Large intestine (tissue), 3 donors: ENCODE measurements around the gene CIAO2A. TPM values are rescaled to one million over a fixed set of nuclear protein-coding genes. Genes with fewer than 3 reads are reported as not detected.
A peak's percentile ranks its signal among the peaks of the same experiment; 100 is the strongest.

Experiments
- DNase-seq, 2 donors: peaks; one replicate each; pipeline versions ENCODE4 v3.0.0 to v3.0.0-alpha.2; 2013
- H3K27ac ChIP-seq: one replicate; pipeline ENCODE4 v1.5.1; 2013; ENCODE audit warnings: low read length
- H3K27me3 ChIP-seq: 2 replicates; pipeline ENCODE4 v1.6.1; 2013; ENCODE audit warnings: low read length; ENCODE audit not compliant: control insufficient read depth, insufficient read depth
- H3K36me3 ChIP-seq: 2 replicates; pipeline ENCODE4 v1.6.1; 2013; ENCODE audit warnings: low read length; ENCODE audit not compliant: control insufficient read depth, insufficient read depth
- H3K4me1 ChIP-seq: one replicate; pipeline ENCODE4 v1.6.1; 2013; ENCODE audit warnings: low read length; ENCODE audit not compliant: control insufficient read depth, insufficient read depth
- H3K4me3 ChIP-seq: one replicate; pipeline ENCODE4 v1.5.1; 2013; ENCODE audit warnings: low read length
- H3K9me3 ChIP-seq: one replicate; pipeline ENCODE4 v1.6.1; 2013; ENCODE audit warnings: mild to moderate bottlenecking, low read depth, low read length, moderate library complexity; ENCODE audit not compliant: control insufficient read depth
- WGBS: methylation state at CpG from one replicate; pipeline ENCODE4 v1.1.5; 2013; ENCODE audit warnings: low lambda C conversion rate; ENCODE audit not compliant: insufficient coverage; 5-methylcytosine and 5-hydroxymethylcytosine counted together
- polyA plus RNA-seq: library from polyadenylated mRNA; unstranded; fragments of 120-200 nt; gene quantifications from one replicate; pipeline ENCODE4 v1.2.1, GENCODE V29; 2013

CIAO2A gene
- polyA plus RNA-seq, 1 donor: 99.9 TPM

DNA sequence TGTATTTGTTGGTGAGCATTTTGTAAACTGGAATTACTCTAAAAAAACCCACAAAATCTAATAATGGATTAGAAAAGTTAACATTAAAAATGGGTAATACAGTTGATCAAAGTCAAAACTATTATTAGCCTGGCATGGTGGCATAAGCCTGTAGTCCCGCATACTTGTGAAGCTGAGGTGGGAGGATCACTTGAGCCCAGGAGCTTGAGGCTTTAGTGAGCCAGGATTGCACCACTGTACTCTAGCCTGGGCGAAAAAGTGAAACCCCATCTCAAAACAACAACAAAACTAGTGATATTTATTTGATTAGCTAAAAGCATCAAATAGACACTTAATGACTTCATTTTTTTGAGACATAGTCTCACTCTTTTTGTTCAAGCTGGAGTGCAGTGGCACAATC lies 5.7 kb upstream of the CIAO2A start:
- Histone ChIP-seq H3K4me1 (peaks cover 11% of the 10 kb centered on the region), H3K4me3 (no peak overlapping the region), H3K9me3 (no peaks in the 10 kb centered on the region), H3K36me3 (no peaks in the 10 kb centered on the region), H3K27me3 (no peaks in the 10 kb centered on the region), H3K27ac (no peak overlapping the region)
- DNase-seq: no peak
- WGBS: no CpG with 5 or more reads among the region's 2 CpGs

DNA sequence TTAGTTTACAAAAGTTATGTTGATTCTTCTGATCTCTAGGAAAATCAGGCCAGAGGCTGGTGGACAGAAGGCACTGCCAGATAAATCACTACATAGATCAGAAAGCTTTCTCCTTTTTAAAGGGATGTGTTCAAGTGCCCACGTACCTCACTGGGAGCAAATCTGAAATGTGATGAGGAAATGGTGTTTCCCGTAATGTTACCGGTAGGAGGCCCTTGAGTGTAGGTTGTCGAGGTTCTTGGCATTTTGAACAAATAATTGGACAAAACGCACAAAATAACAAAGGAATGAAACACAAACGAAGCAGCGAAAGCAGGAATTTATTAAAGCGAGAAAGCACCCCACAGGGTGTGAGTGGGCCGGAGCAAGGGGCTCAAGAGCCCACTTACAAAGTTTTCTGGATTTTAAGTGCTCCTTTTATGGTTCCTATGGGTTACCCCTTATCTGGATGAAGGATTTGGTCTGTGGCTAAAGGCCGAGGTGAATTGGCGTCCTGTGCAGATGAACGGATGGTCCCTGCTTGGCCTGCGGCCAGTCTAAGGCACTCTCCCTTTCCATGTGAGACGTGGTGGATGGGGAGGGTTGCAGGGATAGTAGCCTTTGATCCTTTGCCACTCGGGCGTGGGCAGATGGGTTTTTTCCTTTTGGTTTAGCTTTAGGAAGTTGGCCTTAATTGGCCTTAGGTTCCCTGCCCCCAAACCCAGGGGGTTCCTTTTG lies 3.2 kb upstream of the CIAO2A start:
- DNase-seq: peak in 1 of 2 donors; percentile 25
- Histone ChIP-seq H3K27me3 (no peaks in the 10 kb centered on the region), H3K9me3 (no peaks in the 10 kb centered on the region), H3K27ac (peak overlapping the region; percentile 78), H3K36me3 (no peaks in the 10 kb centered on the region), H3K4me3 (peak overlapping the region; percentile 89), H3K4me1 (peaks cover 16% of the 10 kb centered on the region)
- 0% methylated on average over 1 of the region's 16 CpGs for WGBS

DNA sequence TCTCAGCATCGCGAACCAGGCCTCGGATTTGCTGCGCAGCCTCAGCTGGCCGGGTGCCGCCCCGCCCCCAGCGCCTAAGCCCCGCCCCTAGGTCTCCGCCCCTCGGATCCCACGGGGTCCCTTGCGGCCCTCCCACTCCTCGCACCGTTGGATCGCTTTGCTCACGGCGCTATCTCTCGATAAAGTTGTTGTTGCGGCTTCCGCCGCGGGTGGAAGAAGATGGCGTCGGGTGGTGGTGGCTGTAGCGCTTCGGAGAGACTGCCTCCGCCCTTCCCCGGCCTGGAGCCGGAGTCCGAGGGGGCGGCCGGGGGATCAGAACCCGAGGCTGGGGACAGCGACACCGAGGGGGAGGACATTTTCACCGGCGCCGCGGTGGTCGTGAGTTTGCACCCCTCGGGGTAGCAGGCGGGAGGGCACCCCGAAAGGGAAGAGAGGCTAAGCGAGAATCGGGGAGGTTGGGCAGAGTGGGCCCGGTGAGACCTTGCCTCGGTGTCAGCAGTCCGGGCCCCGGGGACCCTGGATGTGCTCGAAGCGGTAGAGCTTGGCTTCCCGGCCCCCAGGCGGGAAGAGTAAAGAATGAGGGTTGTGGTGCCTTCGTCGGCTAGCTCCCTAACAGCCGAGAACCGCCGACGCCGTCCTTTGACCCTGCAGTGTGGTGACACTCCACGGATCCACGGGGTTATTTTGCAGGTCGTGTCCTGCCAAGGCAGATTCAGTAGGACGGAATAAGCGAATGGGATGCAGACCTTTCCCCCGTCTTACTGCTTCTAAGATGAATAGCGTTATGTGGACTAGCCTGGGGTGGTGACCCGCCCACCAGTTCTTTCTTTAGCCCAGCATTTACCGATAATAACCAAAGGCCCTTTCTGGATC lies 2.4 kb upstream of the CIAO2A start, which contains the start of gene SNX1:
Gene SNX1, plus strand, starts transcription at position 188 of the 873 bp plus-strand sequence. Its CDS starts 32 bp downstream, at position 220.
- Histone ChIP-seq H3K4me1 (peaks cover 16% of the 10 kb centered on the region), H3K9me3 (no peaks in the 10 kb centered on the region), H3K27ac (peak within 1 kb of the TSS; percentile 78), H3K4me3 (peak within 1 kb of the TSS; percentile 89), H3K36me3 (no peaks in the 10 kb centered on the region), H3K27me3 (no peaks in the 10 kb centered on the region)
- WGBS: 0% methylated on average over 1 of the region's 70 CpGs
- peak; percentile 93 for DNase-seq

DNA sequence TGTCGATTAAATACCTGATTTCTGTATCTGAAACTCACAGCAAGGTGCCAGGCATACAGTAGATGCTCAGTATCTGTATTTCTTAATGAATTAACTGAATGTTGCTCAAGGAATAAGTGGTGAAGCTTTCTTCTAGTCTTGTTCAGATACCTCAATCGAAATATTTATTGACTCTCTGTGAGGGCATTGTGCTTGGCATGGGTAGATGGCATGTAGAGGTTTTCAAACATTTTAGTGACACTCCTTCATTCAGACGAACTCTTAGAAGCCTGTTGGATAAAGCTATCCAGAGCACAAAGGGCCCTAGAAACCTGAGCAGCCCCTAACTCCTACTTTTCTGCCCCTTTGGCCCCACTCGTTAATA lies 1.8 kb upstream of the CIAO2A start:
- Histone ChIP-seq H3K36me3 (no peaks in the 10 kb centered on the region), H3K27ac (peak overlapping the region; percentile 78), H3K4me1 (peaks cover 16% of the 10 kb centered on the region), H3K27me3 (no peaks in the 10 kb centered on the region), H3K9me3 (no peaks in the 10 kb centered on the region), H3K4me3 (peak overlapping the region; percentile 89)
- no peak for DNase-seq
- WGBS: 100% methylated on average over 1 of the region's 4 CpGs

DNA sequence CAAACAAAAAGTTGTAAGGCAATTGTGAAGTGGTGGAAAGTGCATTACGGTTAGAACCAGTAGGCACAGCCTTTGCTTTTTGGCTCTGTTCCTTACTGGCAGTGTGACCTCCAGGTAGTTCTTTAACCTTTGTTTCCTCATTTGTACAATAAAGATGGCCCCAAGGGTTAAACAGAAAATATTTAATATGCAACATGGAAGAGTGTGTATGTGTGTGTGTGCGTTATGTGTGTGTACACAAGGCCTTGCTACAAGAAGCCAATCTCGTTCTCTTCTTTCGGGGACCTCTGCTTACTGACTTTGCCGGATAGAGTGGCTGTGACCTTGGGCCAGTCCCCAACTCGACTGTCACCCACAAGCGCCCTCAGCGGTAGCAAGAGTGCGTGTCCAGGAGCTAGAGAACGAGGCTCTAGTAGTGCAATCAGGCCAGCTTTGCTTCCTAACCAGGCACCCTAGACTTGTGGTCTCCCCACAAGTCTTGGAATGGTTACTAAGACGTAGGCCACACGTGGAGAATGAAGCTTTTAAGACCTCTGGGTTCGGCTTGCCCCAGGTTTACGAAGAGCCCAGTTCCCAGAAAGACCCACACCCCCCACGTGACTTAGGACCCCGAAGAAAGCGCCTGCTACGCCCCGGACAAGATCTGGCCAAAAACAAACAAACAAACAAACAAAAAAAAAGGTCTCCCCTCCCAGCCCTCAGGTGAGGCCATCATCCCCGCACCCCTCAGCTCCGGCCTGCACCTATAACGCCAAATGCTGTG lies 593 bp downstream of the CIAO2A start:
- Histone ChIP-seq H3K4me1 (peaks cover 16% of the 10 kb centered on the region), H3K27ac (peak overlapping the region; percentile 73), H3K27me3 (no peaks in the 10 kb centered on the region), H3K9me3 (no peaks in the 10 kb centered on the region), H3K4me3 (peak overlapping the region; percentile 66), H3K36me3 (peaks cover 10% of the 10 kb centered on the region)
- peak; percentile 33 to 66 for DNase-seq
- 20% methylated on average over 1 of the region's 22 CpGs for WGBS

DNA sequence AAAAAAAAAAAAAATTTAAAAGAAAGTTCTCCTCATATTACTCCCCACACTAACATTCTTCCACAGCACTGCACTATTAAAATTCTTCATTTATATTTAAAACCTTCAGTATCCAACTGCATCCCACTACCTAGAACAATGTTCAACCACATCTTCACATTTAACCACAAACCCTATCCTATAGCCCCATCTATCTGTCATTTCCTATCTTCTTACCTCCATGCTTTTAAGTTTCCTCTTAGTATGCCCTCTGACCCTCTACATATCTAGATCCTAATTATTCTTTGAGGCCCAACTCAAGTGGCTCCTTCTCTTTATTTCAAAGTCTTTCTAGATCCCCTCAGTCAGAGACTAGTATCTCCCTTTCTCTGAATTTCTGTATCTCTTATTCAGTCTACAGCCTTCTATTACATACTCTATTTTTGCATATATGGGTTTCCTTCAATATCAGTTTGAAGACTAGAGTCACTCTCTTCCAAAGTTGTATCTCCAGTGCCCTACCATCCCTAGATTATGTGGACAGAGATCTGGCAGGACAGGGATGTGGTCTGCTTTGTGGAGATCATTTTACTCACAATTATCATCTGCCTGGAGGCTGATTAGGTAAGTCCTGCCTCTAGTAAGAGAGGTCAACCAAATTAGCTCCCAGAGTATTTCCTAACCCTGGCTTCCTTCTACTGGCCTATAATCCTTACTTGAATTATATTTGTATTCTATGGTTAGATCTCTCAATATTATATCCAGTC lies 1.4 kb downstream of the CIAO2A start:
- peaks cover 13% of the 10 kb centered on the region for H3K4me1 ChIP-seq
- no peaks in the 10 kb centered on the region for H3K9me3 ChIP-seq
- no peak overlapping the region for H3K4me3 ChIP-seq
- DNase-seq: peak in 1 of 2 donors; percentile 39
- H3K36me3 ChIP-seq: peaks cover 14% of the 10 kb centered on the region
- H3K27me3 ChIP-seq: no peaks in the 10 kb centered on the region
- peak overlapping the region; percentile 73 for H3K27ac ChIP-seq

GRCh38 chr15:64090527-64090926 lies 3.1 kb downstream of the CIAO2A start:
- WGBS: 86% methylated on average over 3 of the region's 3 CpGs
- no peaks in the 10 kb centered on the region for H3K27me3 ChIP-seq
- no peak overlapping the region for H3K4me3 ChIP-seq
- DNase-seq: no peak
- H3K27ac ChIP-seq: no peak overlapping the region
- no peaks in the 10 kb centered on the region for H3K9me3 ChIP-seq
- H3K36me3 ChIP-seq: peaks cover 14% of the 10 kb centered on the region
- H3K4me1 ChIP-seq: peaks cover 12% of the 10 kb centered on the region

DNA sequence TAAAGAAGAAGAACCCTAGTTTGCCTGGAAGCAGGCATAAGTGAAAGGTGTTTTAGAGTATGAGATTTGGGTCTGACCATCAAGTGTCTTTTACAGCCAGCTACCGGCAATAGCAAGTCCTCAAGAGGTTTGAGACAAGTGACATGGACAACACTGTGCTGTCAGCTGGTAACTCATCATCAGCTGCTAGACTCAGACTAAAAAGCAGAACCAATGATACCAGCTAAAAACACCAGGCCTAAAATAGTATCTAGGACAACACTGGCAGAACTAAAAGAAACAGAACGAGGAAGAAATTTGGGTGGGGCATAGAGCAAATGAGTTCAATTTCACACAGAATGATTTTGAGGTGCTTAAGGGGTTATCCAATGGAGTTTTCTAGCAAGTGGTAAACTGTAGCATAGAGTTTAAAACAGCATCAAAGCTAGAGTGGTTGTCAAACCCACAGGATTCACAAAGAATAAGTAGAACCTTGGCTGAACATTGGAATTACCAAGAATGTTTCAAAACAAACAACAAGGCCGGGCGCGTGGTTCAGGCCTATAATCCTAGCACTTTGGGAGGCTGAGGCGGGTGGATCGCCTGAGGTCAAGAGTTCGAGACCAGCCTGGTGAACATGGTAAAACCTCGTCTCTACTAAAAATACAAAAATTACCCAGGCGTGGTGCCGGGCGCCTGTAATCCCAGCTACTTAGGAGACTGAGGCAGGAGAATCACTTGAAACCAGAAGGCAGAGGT lies 3.9 kb downstream of the CIAO2A start:
- H3K9me3 ChIP-seq: no peaks in the 10 kb centered on the region
- no peak overlapping the region for H3K4me3 ChIP-seq
- H3K27ac ChIP-seq: no peak overlapping the region
- no CpG with 5 or more reads among the region's 12 CpGs for WGBS
- peaks cover 19% of the 10 kb centered on the region for H3K36me3 ChIP-seq
- no peaks in the 10 kb centered on the region for H3K27me3 ChIP-seq
- DNase-seq: no peak
- peaks cover 5% of the 10 kb centered on the region for H3K4me1 ChIP-seq

DNA sequence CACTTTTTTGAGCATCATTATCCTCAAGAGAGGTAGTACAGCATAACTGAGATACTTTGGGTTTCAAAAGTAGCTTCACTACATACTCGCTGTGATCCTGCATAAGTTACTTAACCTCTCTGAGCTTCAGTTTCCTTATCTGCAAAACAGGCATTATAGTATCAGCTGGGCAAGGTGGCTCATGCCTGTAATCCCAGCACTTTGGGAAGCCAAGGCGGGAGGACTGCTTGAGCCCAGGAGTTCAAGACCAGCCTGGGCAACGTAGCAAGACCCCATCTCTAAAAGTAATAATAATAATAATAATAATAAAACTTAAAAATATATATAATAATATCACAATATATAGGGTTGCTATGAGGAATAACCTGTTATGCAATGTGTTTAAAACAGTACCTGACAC lies 10.9 kb downstream of the CIAO2A start:
- DNase-seq: no peak
- Histone ChIP-seq H3K4me3 (no peak overlapping the region), H3K36me3 (peaks cover 37% of the 10 kb centered on the region), H3K4me1 (no peaks in the 10 kb centered on the region), H3K9me3 (no peaks in the 10 kb centered on the region), H3K27ac (no peak overlapping the region), H3K27me3 (no peaks in the 10 kb centered on the region)
- 60% methylated on average over 1 of the region's 3 CpGs for WGBS
